Measurements from ENCODE around the gene CNGB1.

Gene CNGB1

DNA sequence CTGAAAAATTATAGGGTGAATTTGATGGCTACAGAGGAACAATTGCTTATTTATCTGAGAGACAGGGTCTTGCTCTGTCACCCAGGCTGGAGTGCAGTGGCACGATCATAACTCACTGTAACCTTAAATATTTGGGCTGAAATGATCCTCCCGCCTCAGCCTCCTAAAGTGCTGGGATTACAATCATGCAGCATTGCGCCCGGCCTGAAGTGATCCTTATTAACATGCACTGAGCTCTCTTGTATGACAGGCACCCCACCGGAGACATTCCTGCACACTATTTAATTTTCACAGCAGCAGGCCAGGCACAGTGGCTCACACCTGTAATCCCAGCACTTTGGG, 77.7 kb downstream of the CNGB1 start:
- TF ChIP-seq CTCF (IDR thresholded peaks at IDR 0.05; ENCODE audit: low read depth, low read length): no peak
- no peak for DNase-seq (ENCODE audit: low read depth, low spot score)
- in situ Hi-C loops (cut with HindIII; ENCODE audit: low sequenced_read_pairs): no loop called here
- H3K4me3 ChIP-seq (ENCODE audit: low read depth, low read length): no peak overlapping the region

DNA sequence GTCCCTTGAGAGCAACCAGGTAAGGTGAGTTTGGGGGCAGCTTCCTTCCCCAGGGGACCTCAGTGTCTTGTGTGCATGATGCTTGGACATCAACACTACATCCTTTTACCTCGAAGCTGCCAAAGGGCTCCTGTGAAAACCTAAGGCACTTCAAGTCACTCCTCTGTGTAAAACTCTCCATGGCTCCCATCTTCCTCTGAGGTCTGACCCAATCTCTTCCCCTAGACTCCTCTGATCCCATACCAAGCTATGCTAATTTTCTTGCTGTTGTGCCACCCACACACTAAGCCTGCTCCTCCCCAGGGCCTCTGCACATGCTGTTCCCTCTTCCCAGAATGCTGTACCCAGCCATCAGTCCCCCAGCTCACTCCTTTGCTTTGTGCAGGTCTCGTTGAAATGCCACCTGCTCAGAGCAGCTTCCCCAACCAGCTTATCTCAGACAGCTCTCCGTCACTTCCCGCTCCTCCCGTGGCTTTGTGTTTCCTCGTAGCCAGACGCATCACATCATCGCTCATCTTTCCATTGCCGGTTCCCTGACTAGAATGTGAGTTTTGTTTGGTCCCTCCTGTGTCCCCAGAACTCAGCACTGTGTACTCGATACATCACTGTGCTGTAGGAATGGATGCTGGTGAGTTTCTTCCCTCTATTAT, 78.4 kb downstream of the CNGB1 start:
- DNase-seq (ENCODE audit: low read depth, low spot score): peak; percentile 27
- in situ Hi-C loops (cut with HindIII; ENCODE audit: low sequenced_read_pairs): no loop called here
- no peak for TF ChIP-seq CTCF (IDR thresholded peaks at IDR 0.05; ENCODE audit: low read depth, low read length)
- no peak overlapping the region for H3K4me3 ChIP-seq (ENCODE audit: low read depth, low read length)

DNA sequence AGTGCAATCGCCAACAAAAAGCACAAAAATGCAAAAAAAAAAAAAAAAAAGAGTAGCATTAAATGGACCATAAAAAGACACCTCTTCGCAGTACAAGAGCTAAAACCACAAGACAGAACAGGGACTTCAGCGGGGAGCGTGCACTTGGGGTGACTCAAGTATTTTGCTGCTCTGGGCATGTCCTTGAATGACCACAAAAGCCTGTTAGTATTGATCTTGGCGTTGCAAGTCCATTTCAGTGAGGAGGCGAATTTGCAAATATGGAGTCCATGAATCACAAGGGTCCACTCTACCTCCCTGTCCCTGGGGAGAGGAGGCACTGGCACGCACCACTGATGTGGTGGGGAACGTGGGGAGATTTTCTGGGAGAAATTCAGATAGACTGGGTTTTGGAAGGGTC, 78.9 kb downstream of the CNGB1 start:
- in situ Hi-C loops (cut with HindIII; ENCODE audit: low sequenced_read_pairs): no loop called here

DNA sequence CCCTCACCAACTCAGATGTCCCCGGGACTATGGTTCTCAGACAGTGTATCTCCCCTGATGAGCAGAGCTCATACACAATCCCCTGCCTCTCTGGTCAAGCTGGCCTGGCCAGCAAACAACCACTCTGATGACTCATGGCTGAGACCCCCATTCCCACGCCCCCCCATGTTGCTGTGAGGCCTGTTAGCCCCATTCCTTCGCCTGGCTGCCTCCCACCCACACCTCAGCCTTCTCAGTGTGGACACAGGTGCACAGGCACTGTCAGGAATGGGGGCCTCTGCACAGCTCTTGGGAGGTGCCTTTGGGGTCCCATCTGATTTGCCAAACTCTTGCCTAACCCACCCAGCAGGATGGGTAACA, 80.2 kb downstream of the CNGB1 start:
- no peak for DNase-seq (ENCODE audit: low read depth, low spot score)
- no peak overlapping the region for H3K4me3 ChIP-seq (ENCODE audit: low read depth, low read length)
- in situ Hi-C loops (cut with HindIII; ENCODE audit: low sequenced_read_pairs): no loop called here
- no peak for TF ChIP-seq CTCF (IDR thresholded peaks at IDR 0.05; ENCODE audit: low read depth, low read length)

More for the DNA sequence above, 78.9 kb downstream of the CNGB1 start:
- H3K4me3 ChIP-seq (ENCODE audit: low read depth, low read length): no peak overlapping the region
- peak; percentile 98 for DNase-seq (ENCODE audit: low read depth, low spot score)
- no peak for TF ChIP-seq CTCF (IDR thresholded peaks at IDR 0.05; ENCODE audit: low read depth, low read length)

DNA sequence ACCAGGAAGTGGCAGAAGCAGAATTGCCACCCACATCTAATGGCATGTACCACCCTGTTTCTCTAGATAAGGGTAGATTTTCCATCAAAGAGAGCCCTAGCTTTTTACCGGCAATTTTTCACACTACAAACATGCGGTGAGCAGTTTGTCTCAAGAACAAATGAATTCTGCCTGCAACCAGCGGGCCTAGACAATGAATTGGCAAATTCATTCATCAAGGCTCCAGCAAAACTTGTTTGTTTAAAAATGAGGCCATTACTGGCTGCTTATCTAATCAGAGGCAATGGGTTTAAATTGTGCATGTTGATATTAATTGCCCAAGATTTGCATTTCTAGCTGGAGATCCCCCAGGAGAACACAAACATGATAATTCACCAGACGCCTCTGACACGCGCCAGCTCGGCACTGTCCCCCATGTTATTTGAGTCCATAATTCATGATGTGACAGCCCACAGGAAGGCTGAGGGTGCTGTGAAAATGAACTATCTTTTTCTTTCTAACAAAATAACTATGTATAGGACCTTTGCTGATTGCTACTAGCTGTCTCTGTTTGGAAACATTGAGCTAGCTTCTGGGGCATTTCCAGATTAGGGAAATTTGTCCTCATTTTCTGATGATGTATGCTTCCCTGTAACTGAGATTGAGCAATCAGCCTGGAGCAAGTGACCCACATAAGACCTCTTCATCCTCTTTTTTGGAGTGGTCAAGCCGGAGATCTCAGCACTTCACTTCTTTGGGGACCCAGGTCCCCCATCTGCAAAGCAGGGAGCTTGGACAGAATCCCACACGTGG, 80.8 kb downstream of the CNGB1 start:
- TF ChIP-seq CTCF (IDR thresholded peaks at IDR 0.05; ENCODE audit: low read depth, low read length): no peak
- in situ Hi-C loops (cut with HindIII; ENCODE audit: low sequenced_read_pairs): no loop called here
- H3K4me3 ChIP-seq (ENCODE audit: low read depth, low read length): no peak overlapping the region
- no peak for DNase-seq (ENCODE audit: low read depth, low spot score)

DNA sequence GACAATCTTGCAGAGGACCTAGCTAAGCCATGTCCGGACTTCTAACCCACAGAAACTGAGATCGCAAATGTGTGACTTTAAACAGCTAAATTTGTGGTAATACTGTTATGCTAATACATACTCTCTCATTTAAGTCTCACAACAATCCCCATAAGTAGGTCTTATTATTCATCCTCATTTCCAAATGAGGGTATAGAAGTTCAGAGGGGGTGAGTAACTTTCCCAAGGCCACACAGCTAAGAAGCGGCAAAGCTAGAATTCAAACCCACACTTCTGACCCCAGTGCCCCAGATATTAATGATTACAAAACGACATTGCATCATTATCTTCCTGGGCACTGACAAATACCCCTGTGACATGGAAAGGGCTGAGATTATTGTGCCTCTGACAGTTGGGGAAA, 81.4 kb downstream of the CNGB1 start:
- no peak for DNase-seq (ENCODE audit: low read depth, low spot score)
- TF ChIP-seq CTCF (IDR thresholded peaks at IDR 0.05; ENCODE audit: low read depth, low read length): no peak
- H3K4me3 ChIP-seq (ENCODE audit: low read depth, low read length): no peak overlapping the region
- in situ Hi-C loops (cut with HindIII; ENCODE audit: low sequenced_read_pairs): no loop called here
